Spleen (tissue), 11 donors: ENCODE measurements around the gene DYRK1A. TPM values are rescaled to one million over a fixed set of nuclear protein-coding genes. Genes with fewer than 3 reads are reported as not detected.

ENCODE experiments used
- DNase-seq: peaks from one replicate; pipeline ENCODE4 v3.0.0-alpha.2; 2020
- H3K27ac ChIP-seq, 8 donors: fragments of 200-600 bp; sonication (generic) in 7 of 8; 1 replicate in 4 of 8; 2 replicates in 4 of 8; pipeline versions ENCODE4 v1.5.0 to v1.8.0; 2016 to 2021; ENCODE audit warnings: inconsistent platforms in 4 of 8, mild to moderate bottlenecking in 4 of 8, moderate library complexity in 1 of 8
- H3K27me3 ChIP-seq, 7 donors: fragments of 200-600 bp; sonication (generic) in 6 of 7; replicated peaks in 1 of 7; 1 replicate in 4 of 7; 2 replicates in 3 of 7; pipeline versions ENCODE4 v1.5.0 to v1.8.0; 2016 to 2021; ENCODE audit warnings: inconsistent platforms in 3 of 7, mild to moderate bottlenecking in 1 of 7
- H3K36me3 ChIP-seq, 6 donors: fragments of 200-600 bp; sonication (generic) in 5 of 6; 1 replicate in 4 of 6; 2 replicates in 2 of 6; pipeline versions ENCODE4 v1.5.0 to v1.8.0; 2016 to 2021; ENCODE audit warnings: inconsistent platforms in 2 of 6
- H3K4me1 ChIP-seq, 6 donors: fragments of 200-600 bp; sonication (generic) in 5 of 6; 1 replicate in 3 of 6; 2 replicates in 3 of 6; pipeline versions ENCODE4 v1.5.0 to v1.8.0; 2016 to 2021; ENCODE audit warnings: inconsistent platforms in 3 of 6
- H3K4me3 ChIP-seq, 8 donors: fragments of 200-600 bp; sonication (generic) in 7 of 8; 1 replicate in 4 of 8; 2 replicates in 4 of 8; pipeline versions ENCODE4 v1.5.0 to v1.8.0; 2016 to 2021; ENCODE audit warnings: inconsistent platforms in 4 of 8, mild to moderate bottlenecking in 4 of 8, moderate library complexity in 2 of 8
- H3K9me3 ChIP-seq, 8 donors: fragments of 200-600 bp; sonication (generic) in 7 of 8; 1 replicate in 4 of 8; 2 replicates in 4 of 8; pipeline versions ENCODE4 v1.5.0 to v1.8.0; 2016 to 2021; ENCODE audit warnings: inconsistent platforms in 4 of 8
- CTCF ChIP-seq, 11 experiments: fragments of 200-600 bp in 7 of 11; fragments of 450-650 bp in 4 of 11; sonication (generic) in 4 of 11; IDR thresholded peaks in 8 of 11; conservative IDR thresholded peaks in 3 of 11; 1 replicate in 7 of 11; 2 replicates in 4 of 11; pipeline versions ENCODE4 v1.4.0 to v1.8.0; 2016 to 2021; ENCODE audit warnings: antibody characterized with exemption in 11 of 11, inconsistent platforms in 4 of 11, mild to moderate bottlenecking in 1 of 11
- POLR2A ChIP-seq, 3 donors: fragments of 450-650 bp; IDR thresholded peaks; one replicate each; pipeline ENCODE4 v1.5.1; 2017; ENCODE audit warnings: antibody characterized with exemption in 3 of 3, mild to moderate bottlenecking in 1 of 3
- POLR2AphosphoS5 ChIP-seq, 3 donors: sonication (generic); formaldehyde crosslinking; IDR thresholded peaks; one replicate each; pipeline ENCODE4 v1.5.1; 2017; ENCODE audit warnings: antibody characterized with exemption in 3 of 3
- WGBS, 5 donors: extraction: QIAGEN DNeasy Blood & Tissue Kit in 3 of 5; methylation state at CpG; one replicate each; pipeline versions ENCODE4 v1.1.5 to v1.1.7; 2013 to 2018; 5-methylcytosine and 5-hydroxymethylcytosine counted together
- intact Hi-C: fragments of 100-400 bp; cut with DNase I; formaldehyde crosslinking; loops from one replicate; pipeline ENCODE4 v1.15.0; 2023; ENCODE audit warnings: low total_unique reads
- polyA plus RNA-seq, 3 donors: library from polyadenylated mRNA; stranded (reverse); fragments of 200-250 nt; gene quantifications; one replicate each; pipeline ENCODE4 v1.2.1, GENCODE V29; 2013
- total RNA-seq, 7 donors: library from RNA; depleted of rRNA in 3 of 7; stranded (reverse); fragments of >200 nt in 3 of 7; fragmentation: NEBNext Ultra II Directional in 4 of 7; extraction: Animal tissue kit (Norgen Biotek cat#: 25700) in 4 of 7; gene quantifications; one replicate each; pipeline versions ENCODE4 v1.1.0 to v1.2.1, GENCODE V29; 2016 to 2021
- donor health status: healthy with polysubstance abuse.
- donor health status: DM: no; HTN: no; CAD: no; lungs with moderate emphysema.
- donor health status: DM: no; HTN: no; CAD: no.
- donor health status: Bipolar disorder and iron deficiency.
- donor health status: healthy.
- donor health status: DM: no; HTN: no; CAD: no.
- donor health status: DM: yes; HTN: yes; CAD: no.

Gene DYRK1A
- total and polyA plus RNA-seq, 10 donors: 21.9 to 115 (median 95.1) TPM

DNA sequence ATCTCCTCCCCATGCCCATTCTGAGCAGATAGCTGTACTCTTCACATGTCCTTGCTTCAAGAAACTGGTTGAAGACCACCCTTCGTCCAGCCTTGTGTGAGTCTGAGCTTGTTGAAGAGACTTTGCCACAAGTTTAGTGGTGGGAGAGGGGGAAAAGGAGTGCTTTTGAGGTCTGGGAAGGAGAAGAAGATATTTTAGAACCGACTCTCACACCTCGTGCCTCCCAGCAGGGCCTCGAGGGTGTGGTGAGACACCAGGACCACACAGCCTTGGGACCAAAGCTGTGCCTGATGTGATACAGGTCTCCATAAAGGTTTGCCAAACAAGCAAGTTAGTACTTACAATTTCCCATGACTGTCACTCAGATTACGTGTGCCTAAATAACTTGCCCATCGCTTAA lies 201.8 kb downstream of the DYRK1A start:
- Histone ChIP-seq H3K36me3 (no peaks in the 10 kb centered on the region), H3K27me3 (no peaks in the 10 kb centered on the region), H3K27ac (no peak overlapping the region), H3K4me3 (no peak overlapping the region), H3K4me1 (peaks cover 0 to 21% (median 10%) of the 10 kb centered on the region in 6 donors), H3K9me3 (no peaks in the 10 kb centered on the region)
- WGBS, 5 donors: 76 to 86% (median 84%) methylated on average over 6 of the region's 6 CpGs
- intact Hi-C loops: loop anchor here (10.0 kb wide), 1 partner anchor 304 kb away; the partner anchor contains the start of gene VPS26C
- TF ChIP-seq POLR2AphosphoS5 (IDR thresholded peaks at IDR 0.05) (no peak), POLR2A (IDR thresholded peaks at IDR 0.05) (no peak), CTCF (IDR thresholded peaks at IDR 0.05 in 8 of 11, conservative IDR thresholded peaks at IDR 0.05 in 3 of 11) (no peak)
- DNase-seq: no peak

DNA sequence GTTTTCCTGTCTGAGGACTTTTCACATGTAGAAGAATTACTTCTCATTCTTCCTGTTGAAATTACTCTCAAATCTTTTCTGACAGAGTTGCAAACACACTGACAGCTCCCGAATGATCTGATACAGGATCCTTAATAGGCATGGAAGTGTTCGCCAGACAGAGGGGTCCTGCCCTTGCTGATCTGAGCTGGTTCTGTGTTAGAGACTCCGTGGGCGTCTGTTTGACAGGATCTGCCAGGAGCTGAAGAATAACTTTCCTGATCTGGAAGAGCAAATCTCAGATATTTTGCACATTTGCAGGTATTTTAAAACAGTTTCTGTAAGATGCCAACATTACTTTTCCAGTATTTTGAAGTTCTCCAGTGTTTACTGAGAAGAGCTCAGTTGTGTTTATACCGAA lies 202.3 kb downstream of the DYRK1A start:
- no peak for DNase-seq
- no peak for TF ChIP-seq POLR2AphosphoS5 (IDR thresholded peaks at IDR 0.05)
- TF ChIP-seq CTCF (IDR thresholded peaks at IDR 0.05 in 8 of 11, conservative IDR thresholded peaks at IDR 0.05 in 3 of 11): no peak
- TF ChIP-seq POLR2A (IDR thresholded peaks at IDR 0.05): no peak
- no peak overlapping the region for H3K27ac ChIP-seq
- 77 to 89% (median 83%) methylated on average over 5 of the region's 5 CpGs for WGBS, 5 donors
- H3K4me1 ChIP-seq: peaks cover 0 to 20% (median 9%) of the 10 kb centered on the region in 6 donors
- H3K4me3 ChIP-seq: no peak overlapping the region
- H3K9me3 ChIP-seq: no peaks in the 10 kb centered on the region
- intact Hi-C loops: loop anchor here (10.0 kb wide), 1 partner anchor 304 kb away; the partner anchor contains the start of gene VPS26C
- H3K27me3 ChIP-seq: no peaks in the 10 kb centered on the region
- no peaks in the 10 kb centered on the region for H3K36me3 ChIP-seq

DNA sequence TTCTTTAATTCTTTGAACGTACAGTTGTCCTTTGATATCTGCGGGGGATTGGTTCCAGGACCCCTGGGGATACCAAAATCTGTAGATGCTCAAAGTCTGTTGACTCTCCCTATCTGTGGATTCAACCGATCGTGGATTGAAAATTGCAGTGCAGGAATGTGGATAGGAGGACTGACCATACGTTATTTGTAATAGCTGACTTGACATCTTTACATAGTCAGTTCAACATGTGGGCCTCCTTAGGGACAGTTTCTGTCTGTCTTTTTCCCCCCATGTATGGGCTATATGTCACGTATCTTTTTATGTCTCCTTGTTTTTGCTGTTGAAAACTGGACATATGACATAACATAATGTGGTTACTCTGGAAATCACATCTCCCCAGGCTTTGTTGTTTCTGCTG lies 204.9 kb downstream of the DYRK1A start:
- DNase-seq: no peak
- WGBS, 5 donors: 85 to 92% (median 90%) methylated on average over 6 of the region's 6 CpGs
- Histone ChIP-seq H3K4me3 (no peak overlapping the region), H3K27ac (no peak overlapping the region), H3K36me3 (no peaks in the 10 kb centered on the region), H3K27me3 (no peaks in the 10 kb centered on the region), H3K4me1 (no peaks in the 10 kb centered on the region), H3K9me3 (no peaks in the 10 kb centered on the region)
- no peak for TF ChIP-seq CTCF (IDR thresholded peaks at IDR 0.05 in 8 of 11, conservative IDR thresholded peaks at IDR 0.05 in 3 of 11)
- no peak for TF ChIP-seq POLR2A (IDR thresholded peaks at IDR 0.05)
- no peak for TF ChIP-seq POLR2AphosphoS5 (IDR thresholded peaks at IDR 0.05)
- intact Hi-C loops: no loop called here

DNA sequence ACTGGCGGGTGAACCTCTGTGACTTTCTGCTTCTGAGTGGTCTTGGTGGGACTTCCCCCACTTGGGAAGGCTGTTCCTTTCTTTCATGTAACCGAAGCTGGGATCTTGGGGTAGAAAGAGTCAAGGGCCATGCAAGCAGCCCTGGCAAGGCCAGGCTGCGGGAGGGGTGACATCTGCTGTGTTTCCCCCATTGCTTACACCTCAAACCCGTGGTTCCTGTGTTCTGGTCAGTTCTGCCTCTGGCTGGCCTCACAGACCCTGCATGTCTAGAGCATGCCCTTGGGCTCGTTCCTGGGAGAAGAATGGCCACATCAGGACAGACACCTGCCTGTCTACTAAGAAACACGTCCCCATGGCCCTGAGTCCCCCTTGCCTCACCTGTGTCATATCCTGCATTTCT lies 207.7 kb downstream of the DYRK1A start:
- 80 to 86% (median 83%) methylated on average over 6 of the region's 6 CpGs for WGBS, 5 donors
- TF ChIP-seq POLR2AphosphoS5 (IDR thresholded peaks at IDR 0.05): no peak
- no peak for TF ChIP-seq POLR2A (IDR thresholded peaks at IDR 0.05)
- no peak for TF ChIP-seq CTCF (IDR thresholded peaks at IDR 0.05 in 8 of 11, conservative IDR thresholded peaks at IDR 0.05 in 3 of 11)
- Histone ChIP-seq H3K4me1 (no peaks in the 10 kb centered on the region), H3K27ac (no peak overlapping the region), H3K4me3 (no peak overlapping the region), H3K9me3 (peaks cover 0 to 21% (median 16%) of the 10 kb centered on the region in 8 donors), H3K27me3 (no peaks in the 10 kb centered on the region), H3K36me3 (no peaks in the 10 kb centered on the region)
- intact Hi-C loops: no loop called here
- DNase-seq: no peak
